HCT116 (cell line): ENCODE data around the gene CHST3.

ENCODE experiments used
- EZH2 ChIP-seq: fragments of 200-600 bp; sonication (generic); IDR thresholded peaks from 2 replicates; pipeline ENCODE4 v1.6.1; 2017; ENCODE audit warnings: antibody characterized with exemption, mixed run types
- FOSL1 ChIP-seq: IDR thresholded peaks from 2 replicates; pipeline ENCODE4 v1.6.1; 2012; ENCODE audit warnings: low read depth
- POLR2A ChIP-seq: IDR thresholded peaks from 2 replicates; pipeline ENCODE4 v1.7.0; 2011; ENCODE audit warnings: borderline replicate concordance; ENCODE audit not compliant: insufficient read depth, insufficient read length; ENCODE audit errors: extremely low read depth
- POLR2AphosphoS5 ChIP-seq: IDR thresholded peaks from 2 replicates; pipeline ENCODE4 v1.6.1; 2011; ENCODE audit warnings: mild to moderate bottlenecking, low read depth, low read length, moderate library complexity
- RAD21 ChIP-seq: IDR thresholded peaks from 2 replicates; pipeline ENCODE4 v1.6.1; 2012; ENCODE audit warnings: low read depth, mild to moderate bottlenecking
- SIN3A ChIP-seq: IDR thresholded peaks from 2 replicates; pipeline ENCODE4 v1.6.1; 2012; ENCODE audit warnings: low read depth
- SP1 ChIP-seq: IDR thresholded peaks from 2 replicates; pipeline ENCODE4 v1.6.1; 2012; ENCODE audit warnings: low read depth
- ZFX ChIP-seq: fragments of 450-650 bp; IDR thresholded peaks from 2 replicates; pipeline ENCODE4 v1.6.1; 2017
- ZNF274 ChIP-seq: fragments of 200-500 bp; sonication (Bioruptor generic); IDR thresholded peaks from 2 replicates; pipeline ENCODE4 v1.6.1; 2014; ENCODE audit warnings: mild to moderate bottlenecking, low read depth, low read length, inconsistent platforms
- TF ChIP-seq, protein P1 (sequence below), 3 experiments: fragments of 200-600 bp in 1 of 3; sonication (generic) in 1 of 3; IDR thresholded peaks in 2 of 3; conservative IDR thresholded peaks in 1 of 3; 2 replicates each; pipeline ENCODE4 v1.5.1; 2012 to 2017; ENCODE audit warnings: low read depth in 2 of 3, low read length in 2 of 3, antibody characterized with exemption in 1 of 3, borderline replicate concordance in 1 of 3, control low read depth in 1 of 3, mild to moderate bottlenecking in 1 of 3, mixed read lengths in 1 of 3, mixed run types in 1 of 3, moderate library complexity in 1 of 3; ENCODE audit not compliant: insufficient read depth in 1 of 3
- TF ChIP-seq, protein P2 (sequence below): IDR thresholded peaks from 2 replicates; pipeline ENCODE4 v1.6.1; 2012; ENCODE audit warnings: low read depth

DNA sequence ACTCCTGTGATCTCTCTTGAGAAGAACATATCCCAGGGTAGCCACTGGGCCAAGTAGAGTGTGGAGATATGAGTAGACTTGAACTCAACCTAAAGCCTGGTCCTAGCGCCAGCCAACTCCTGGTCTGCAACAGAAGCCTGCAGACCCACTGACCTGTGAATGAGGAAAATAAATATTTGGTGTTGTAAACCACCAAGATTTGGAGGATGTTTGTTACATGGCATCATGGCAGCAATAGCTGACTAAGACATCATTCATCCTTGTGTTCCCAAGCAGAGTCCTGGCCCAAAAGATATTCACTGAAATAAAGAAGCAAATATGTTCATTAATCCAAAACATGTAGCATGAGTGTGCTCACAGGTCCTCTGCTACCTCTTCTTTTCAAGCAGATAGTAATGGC is 26.0 kb upstream of the CHST3 start:
- TF ChIP-seq POLR2AphosphoS5 (no peak), ZNF274 (no peak), POLR2A (no peak), ZFX (no peak), RAD21 (no peak), SIN3A (no peak), EZH2 (no peak), FOSL1 (no peak), SP1 (no peak)
- TF ChIP-seq, protein P1, sequence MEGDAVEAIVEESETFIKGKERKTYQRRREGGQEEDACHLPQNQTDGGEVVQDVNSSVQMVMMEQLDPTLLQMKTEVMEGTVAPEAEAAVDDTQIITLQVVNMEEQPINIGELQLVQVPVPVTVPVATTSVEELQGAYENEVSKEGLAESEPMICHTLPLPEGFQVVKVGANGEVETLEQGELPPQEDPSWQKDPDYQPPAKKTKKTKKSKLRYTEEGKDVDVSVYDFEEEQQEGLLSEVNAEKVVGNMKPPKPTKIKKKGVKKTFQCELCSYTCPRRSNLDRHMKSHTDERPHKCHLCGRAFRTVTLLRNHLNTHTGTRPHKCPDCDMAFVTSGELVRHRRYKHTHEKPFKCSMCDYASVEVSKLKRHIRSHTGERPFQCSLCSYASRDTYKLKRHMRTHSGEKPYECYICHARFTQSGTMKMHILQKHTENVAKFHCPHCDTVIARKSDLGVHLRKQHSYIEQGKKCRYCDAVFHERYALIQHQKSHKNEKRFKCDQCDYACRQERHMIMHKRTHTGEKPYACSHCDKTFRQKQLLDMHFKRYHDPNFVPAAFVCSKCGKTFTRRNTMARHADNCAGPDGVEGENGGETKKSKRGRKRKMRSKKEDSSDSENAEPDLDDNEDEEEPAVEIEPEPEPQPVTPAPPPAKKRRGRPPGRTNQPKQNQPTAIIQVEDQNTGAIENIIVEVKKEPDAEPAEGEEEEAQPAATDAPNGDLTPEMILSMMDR (IDR thresholded peaks at IDR 0.05 in 2 of 3, conservative IDR thresholded peaks at IDR 0.05 in 1 of 3; ENCODE audit: borderline replicate concordance in 1 of 3, insufficient read depth in 1 of 3, low read depth in 2 of 3, low read length in 2 of 3) = no peak
- TF ChIP-seq, protein P2, sequence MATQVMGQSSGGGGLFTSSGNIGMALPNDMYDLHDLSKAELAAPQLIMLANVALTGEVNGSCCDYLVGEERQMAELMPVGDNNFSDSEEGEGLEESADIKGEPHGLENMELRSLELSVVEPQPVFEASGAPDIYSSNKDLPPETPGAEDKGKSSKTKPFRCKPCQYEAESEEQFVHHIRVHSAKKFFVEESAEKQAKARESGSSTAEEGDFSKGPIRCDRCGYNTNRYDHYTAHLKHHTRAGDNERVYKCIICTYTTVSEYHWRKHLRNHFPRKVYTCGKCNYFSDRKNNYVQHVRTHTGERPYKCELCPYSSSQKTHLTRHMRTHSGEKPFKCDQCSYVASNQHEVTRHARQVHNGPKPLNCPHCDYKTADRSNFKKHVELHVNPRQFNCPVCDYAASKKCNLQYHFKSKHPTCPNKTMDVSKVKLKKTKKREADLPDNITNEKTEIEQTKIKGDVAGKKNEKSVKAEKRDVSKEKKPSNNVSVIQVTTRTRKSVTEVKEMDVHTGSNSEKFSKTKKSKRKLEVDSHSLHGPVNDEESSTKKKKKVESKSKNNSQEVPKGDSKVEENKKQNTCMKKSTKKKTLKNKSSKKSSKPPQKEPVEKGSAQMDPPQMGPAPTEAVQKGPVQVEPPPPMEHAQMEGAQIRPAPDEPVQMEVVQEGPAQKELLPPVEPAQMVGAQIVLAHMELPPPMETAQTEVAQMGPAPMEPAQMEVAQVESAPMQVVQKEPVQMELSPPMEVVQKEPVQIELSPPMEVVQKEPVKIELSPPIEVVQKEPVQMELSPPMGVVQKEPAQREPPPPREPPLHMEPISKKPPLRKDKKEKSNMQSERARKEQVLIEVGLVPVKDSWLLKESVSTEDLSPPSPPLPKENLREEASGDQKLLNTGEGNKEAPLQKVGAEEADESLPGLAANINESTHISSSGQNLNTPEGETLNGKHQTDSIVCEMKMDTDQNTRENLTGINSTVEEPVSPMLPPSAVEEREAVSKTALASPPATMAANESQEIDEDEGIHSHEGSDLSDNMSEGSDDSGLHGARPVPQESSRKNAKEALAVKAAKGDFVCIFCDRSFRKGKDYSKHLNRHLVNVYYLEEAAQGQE = no peak
